ENCODE measurements around the gene KDM2A.

Gene KDM2A

DNA sequence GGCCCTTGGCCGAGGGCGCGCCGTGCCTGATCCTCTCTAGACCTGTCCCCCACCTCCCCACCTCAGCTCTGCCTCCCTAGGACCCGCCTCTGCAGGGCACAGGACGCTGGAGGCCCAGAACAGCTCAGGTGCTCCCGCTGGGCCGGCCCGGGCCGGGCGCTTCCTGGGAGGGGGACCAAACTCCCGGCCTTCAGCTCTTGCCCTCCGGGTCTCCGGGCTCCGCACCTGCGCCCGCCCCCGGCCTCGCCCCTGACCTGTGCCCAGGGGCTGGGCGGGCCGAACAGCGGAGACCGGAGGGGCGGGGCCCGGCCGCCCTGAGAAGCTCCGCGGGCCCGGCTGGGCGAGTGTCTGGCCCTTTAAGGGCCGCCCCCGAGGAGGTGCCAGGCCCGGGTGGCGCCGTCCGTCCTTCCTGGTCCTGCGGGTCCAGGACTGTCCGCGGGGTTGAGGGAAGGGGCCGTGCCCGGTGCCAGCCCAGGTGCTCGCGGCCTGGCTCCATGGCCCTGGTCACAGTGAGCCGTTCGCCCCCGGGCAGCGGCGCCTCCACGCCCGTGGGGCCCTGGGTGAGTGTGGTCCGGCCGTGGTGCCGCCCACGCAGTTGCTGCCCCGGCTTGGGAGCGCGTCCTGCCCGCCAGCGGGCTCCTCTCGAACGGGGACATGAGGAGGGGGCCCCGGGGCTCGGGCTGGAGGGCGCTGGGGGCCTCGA is 184.2 kb downstream of the KDM2A start, which contains the start of gene SSH3:
Gene SSH3, plus strand, starts transcription at position 399 of the 703 bp plus-strand sequence. Its CDS starts 96 bp downstream, at position 495.
- DNase-seq (ENCODE audit: low read depth) = no peak

DNA sequence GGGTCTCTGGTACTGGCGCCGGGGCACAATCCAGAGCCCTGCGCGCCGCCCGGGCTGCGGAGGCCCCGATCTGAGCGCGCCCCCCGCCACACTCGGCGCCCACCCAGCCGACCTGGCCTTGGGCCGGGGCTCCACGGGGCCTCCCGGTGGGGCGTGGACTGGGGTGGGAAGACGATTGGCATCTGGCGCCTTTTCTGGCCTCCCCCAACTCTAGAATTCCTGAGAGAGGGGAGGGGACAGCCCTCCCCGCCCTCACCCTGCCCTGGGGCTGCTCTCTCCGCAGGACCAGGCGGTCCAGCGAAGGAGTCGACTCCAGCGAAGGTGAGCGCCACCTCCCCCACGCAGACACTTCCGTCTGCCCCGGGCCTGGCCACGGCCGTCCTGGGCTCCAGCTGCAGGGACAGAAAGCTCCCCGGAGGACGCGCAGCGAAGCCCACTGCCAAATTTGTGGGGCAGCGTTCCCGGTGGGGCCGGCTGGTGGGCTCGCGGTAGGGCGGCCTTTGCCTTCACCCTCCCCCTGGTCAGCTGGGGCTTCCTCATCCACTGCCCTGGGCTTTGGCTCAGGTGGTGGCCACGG is 184.9 kb downstream of the KDM2A start:
- no peak for DNase-seq (ENCODE audit: low read depth)

- DNase-seq (ENCODE audit: low read depth) = no peak
Observed at GRCh38 chr11:67304511-67305113, 185.5 kb downstream of the KDM2A start.

- DNase-seq (ENCODE audit: low read depth) = no peak
Observed at GRCh38 chr11:67306769-67307544, 187.9 kb downstream of the KDM2A start.

GRCh38 chr11:67307545-67308001 is 188.5 kb downstream of the KDM2A start:
- DNase-seq (ENCODE audit: low read depth) = no peak
